ENCODE data around the gene NLK. TPM values are rescaled to one million over a fixed set of nuclear protein-coding genes. Genes with fewer than 3 reads are reported as not detected.

The NLK gene
- total RNA-seq, 1 donor from 2014 or later, result 30.6 TPM

DNA sequence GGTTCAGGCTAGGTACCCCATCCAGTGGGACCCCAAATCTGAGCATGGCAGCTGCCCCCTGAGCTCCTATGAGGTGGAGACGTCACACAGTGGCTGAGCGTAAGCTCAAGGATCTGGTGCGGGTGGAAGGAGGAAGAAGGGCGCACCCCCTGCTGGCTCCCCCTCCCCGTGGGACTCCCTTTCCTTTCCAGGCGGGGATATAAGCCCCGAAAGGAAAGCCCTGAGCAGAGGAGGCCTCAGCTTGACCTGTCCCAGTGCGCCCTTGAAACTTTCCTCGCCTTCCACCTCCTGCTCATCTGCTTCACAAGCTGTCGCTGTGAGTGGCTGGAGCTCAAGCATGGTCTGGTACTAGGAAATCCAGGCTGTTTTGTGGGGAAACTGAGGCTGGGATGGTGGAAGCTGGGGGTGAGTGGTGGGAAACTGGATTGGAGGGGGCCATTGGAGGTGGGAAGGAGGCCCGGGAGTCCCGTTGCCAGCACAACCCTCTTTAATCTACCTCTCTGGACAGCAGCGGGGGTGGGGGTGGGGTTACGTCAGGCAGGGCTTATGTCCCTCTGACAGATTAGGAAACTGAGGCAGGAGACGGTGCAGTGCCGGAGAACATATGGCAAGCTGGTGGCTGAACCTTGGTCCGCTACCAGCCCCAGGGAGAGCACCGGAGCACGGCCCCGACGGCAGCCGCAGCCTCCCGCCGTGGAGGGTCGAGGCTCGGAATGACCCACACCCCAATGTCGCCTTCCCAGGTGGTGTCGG lies 184.3 kb downstream of the NLK start:
- peak overlapping the region; percentile 84 for H3K4me2 ChIP-seq (ENCODE audit: low read length)
- H3K27me3 ChIP-seq (ENCODE audit: insufficient read depth, low read length), result peaks cover 26% of the 10 kb centered on the region
- FAIRE-seq (no peak), DNase-seq (ENCODE audit: low read depth) (no peak)
- no peaks in the 10 kb centered on the region for H3K79me2 ChIP-seq (ENCODE audit: insufficient read depth, low read length)
- peaks cover 7% of the 10 kb centered on the region for H3K4me1 Mint-ChIP-seq (ENCODE audit: low read depth, unreplicated experiment)
- H3K9ac ChIP-seq (ENCODE audit: low read length), result no peak overlapping the region
- H3K36me3 Mint-ChIP-seq (ENCODE audit: low read depth, unreplicated experiment), result peaks cover 8% of the 10 kb centered on the region
- TF ChIP-seq, protein P1, sequence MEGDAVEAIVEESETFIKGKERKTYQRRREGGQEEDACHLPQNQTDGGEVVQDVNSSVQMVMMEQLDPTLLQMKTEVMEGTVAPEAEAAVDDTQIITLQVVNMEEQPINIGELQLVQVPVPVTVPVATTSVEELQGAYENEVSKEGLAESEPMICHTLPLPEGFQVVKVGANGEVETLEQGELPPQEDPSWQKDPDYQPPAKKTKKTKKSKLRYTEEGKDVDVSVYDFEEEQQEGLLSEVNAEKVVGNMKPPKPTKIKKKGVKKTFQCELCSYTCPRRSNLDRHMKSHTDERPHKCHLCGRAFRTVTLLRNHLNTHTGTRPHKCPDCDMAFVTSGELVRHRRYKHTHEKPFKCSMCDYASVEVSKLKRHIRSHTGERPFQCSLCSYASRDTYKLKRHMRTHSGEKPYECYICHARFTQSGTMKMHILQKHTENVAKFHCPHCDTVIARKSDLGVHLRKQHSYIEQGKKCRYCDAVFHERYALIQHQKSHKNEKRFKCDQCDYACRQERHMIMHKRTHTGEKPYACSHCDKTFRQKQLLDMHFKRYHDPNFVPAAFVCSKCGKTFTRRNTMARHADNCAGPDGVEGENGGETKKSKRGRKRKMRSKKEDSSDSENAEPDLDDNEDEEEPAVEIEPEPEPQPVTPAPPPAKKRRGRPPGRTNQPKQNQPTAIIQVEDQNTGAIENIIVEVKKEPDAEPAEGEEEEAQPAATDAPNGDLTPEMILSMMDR (IDR thresholded peaks at IDR 0.05; ENCODE audit: insufficient read depth, low read depth, low read length), result no peak
- no peak for TF ChIP-seq EZH2 (IDR thresholded peaks at IDR 0.05; ENCODE audit: insufficient read depth, low read length)
- no peaks in the 10 kb centered on the region for H3K9me3 ChIP-seq (ENCODE audit: insufficient read depth, low read depth, low read length)
- H3K9me3 Mint-ChIP-seq (ENCODE audit: unreplicated experiment), result peaks cover 7% of the 10 kb centered on the region
- H3K36me3 ChIP-seq (ENCODE audit: insufficient read depth, low read length), result no peaks in the 10 kb centered on the region
- peak overlapping the region; percentile 50 for H2AFZ ChIP-seq (ENCODE audit: low read depth, low read length)
- no peak overlapping the region for H3K27ac Mint-ChIP-seq (ENCODE audit: unreplicated experiment)
- H3K4me1 ChIP-seq (ENCODE audit: insufficient read depth, low read length), result peaks cover 9% of the 10 kb centered on the region
- H3K4me3 ChIP-seq (ENCODE audit: insufficient read depth, low read depth, low read length), result no peak overlapping the region
- no peak overlapping the region for H3K4me3 Mint-ChIP-seq (ENCODE audit: unreplicated experiment)
- H4K20me1 ChIP-seq (ENCODE audit: insufficient read depth, low read length), result no peaks in the 10 kb centered on the region
- peaks cover 13% of the 10 kb centered on the region for H3K27me3 Mint-ChIP-seq (ENCODE audit: low read depth, unreplicated experiment)
- no peak overlapping the region for H3K27ac ChIP-seq (ENCODE audit: low read depth, low read length)

DNA sequence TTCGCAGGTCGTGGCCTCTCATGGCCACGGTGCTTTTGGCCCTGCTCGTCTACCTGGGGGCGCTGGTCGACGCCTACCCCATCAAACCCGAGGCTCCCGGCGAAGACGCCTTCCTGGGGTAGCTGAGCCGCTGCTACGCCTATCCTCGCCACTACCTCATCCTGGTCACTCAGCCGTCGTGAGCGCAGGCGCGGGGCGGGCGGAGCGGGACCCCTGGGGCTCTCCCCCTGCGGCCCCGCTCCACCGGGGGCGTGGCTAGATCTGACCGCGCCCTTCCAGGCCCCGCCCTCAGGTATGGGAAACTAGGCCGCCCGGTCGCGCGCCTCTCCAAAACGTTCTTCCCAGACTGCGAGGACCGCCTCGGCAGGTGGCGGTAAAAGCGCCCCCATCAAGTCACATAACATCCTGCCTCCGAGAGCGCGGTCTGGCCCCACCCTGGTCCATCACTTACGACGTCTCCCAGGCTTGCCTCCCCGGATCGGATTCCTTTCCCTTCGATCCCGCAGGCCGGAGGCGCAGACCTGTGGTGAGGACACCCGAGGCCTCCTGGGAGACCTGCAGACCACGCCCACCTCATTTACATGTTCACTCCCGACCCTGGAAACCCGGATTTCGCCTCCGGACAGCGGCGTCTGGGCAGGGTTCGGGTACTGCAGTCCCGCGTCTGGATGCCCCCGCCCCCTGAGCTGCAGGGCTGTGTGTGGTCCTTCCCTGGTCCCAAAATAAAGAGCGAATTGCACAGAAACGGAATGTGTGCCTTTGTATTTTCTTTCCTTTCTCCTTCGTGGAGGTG lies 185.0 kb downstream of the NLK start:
- H3K9ac ChIP-seq (ENCODE audit: low read length), result peak overlapping the region; percentile 15
- FAIRE-seq, result no peak
- peaks cover 2% of the 10 kb centered on the region for H3K9me3 Mint-ChIP-seq (ENCODE audit: unreplicated experiment)

More for the DNA sequence above, 185.0 kb downstream of the NLK start:
- H3K27ac Mint-ChIP-seq (ENCODE audit: unreplicated experiment), result peak overlapping the region; percentile 84
- peak; percentile 14 for DNase-seq (ENCODE audit: low read depth)
- H3K36me3 Mint-ChIP-seq (ENCODE audit: low read depth, unreplicated experiment), result peaks cover 3% of the 10 kb centered on the region
- H3K4me1 ChIP-seq (ENCODE audit: insufficient read depth, low read length), result peaks cover 9% of the 10 kb centered on the region
- H3K4me1 Mint-ChIP-seq (ENCODE audit: low read depth, unreplicated experiment), result peaks cover 7% of the 10 kb centered on the region
- TF ChIP-seq EZH2 (IDR thresholded peaks at IDR 0.05; ENCODE audit: insufficient read depth, low read length), result peak; percentile 28
- TF ChIP-seq, protein P1 (IDR thresholded peaks at IDR 0.05; ENCODE audit: insufficient read depth, low read depth, low read length), result no peak
- no peak overlapping the region for H3K27ac ChIP-seq (ENCODE audit: low read depth, low read length)
- no peaks in the 10 kb centered on the region for H3K36me3 ChIP-seq (ENCODE audit: insufficient read depth, low read length)
- peak overlapping the region; percentile 50 for H2AFZ ChIP-seq (ENCODE audit: low read depth, low read length)
- no peaks in the 10 kb centered on the region for H3K79me2 ChIP-seq (ENCODE audit: insufficient read depth, low read length)
- peak overlapping the region; percentile 47 for H3K4me3 ChIP-seq (ENCODE audit: insufficient read depth, low read depth, low read length)
- peak overlapping the region; percentile 84 for H3K4me2 ChIP-seq (ENCODE audit: low read length)
- H4K20me1 ChIP-seq (ENCODE audit: insufficient read depth, low read length), result no peaks in the 10 kb centered on the region
- no peaks in the 10 kb centered on the region for H3K9me3 ChIP-seq (ENCODE audit: insufficient read depth, low read depth, low read length)
- H3K27me3 ChIP-seq (ENCODE audit: insufficient read depth, low read length), result peaks cover 29% of the 10 kb centered on the region
- H3K27me3 Mint-ChIP-seq (ENCODE audit: low read depth, unreplicated experiment), result peaks cover 13% of the 10 kb centered on the region
- peak overlapping the region; percentile 88 for H3K4me3 Mint-ChIP-seq (ENCODE audit: unreplicated experiment)

Data from astrocyte (in vitro differentiated cells and primary cell).